Esophagus squamous epithelium (tissue), 4 donors: ENCODE data around the gene SPATA22.

Source experiments
- CTCF ChIP-seq, 6 experiments: fragments of 450-650 bp in 4 of 6; fragments of 200-600 bp in 2 of 6; sonication (generic) in 2 of 6; IDR thresholded peaks; one replicate each; pipeline ENCODE4 v1.5.1; 2016 to 2019; ENCODE audit warnings: antibody characterized with exemption in 6 of 6, mild to moderate bottlenecking in 4 of 6, moderate library complexity in 4 of 6
- POLR2A ChIP-seq, 4 donors: fragments of 450-650 bp; IDR thresholded peaks; one replicate each; pipeline ENCODE4 v1.6.1; 2017; ENCODE audit warnings: antibody characterized with exemption in 4 of 4, mild to moderate bottlenecking in 4 of 4, moderate library complexity in 3 of 4

DNA sequence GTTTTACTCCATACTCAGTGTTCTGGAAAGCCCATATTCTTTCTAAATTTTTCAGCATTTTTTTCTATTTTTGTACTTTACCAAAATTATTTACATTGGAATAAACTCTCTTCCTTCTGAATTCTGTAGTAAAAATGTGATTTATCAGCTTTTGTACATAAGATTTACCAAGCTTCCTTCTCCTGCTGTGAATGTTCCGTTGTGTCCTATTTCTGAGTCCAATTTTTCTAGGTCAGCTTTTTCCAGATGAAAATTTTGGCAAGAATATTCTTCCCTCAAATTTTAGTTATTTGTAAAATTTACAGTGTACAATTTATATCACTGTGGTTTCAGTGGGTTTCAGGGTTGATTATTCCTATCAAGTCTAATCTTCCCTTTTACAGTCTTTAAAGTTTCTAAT is 31.7 kb upstream of the SPATA22 start:
- TF ChIP-seq CTCF (IDR thresholded peaks at IDR 0.05): no peak
- no peak for TF ChIP-seq POLR2A (IDR thresholded peaks at IDR 0.05)
